Measurements from ENCODE around the gene UPF3A.

DNA sequence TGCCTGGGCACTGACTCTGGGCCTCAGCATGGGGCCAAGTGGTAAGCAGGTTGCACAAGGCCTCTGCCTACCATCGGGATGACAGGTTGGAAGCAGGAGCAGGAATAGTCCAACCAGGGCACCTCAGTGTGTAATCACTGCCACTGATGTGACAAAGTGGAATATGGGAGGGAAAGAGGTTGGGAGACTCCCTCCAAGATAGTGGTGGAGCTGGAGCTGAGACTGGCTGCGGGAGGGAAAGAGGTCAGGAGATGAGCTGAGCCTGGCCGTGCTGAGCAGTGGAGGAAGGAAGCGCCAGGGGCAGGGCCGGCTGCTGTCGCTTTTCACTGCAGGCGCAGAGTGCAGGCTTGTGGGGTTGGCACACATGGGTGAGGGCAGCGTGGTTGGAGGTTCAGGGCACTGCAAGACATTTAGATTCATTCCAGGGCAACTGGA lies 6.8 kb downstream of the UPF3A start:
- no peak for TF ChIP-seq POLR2A (IDR thresholded peaks at IDR 0.05; ENCODE audit: low read length)
- no peak for TF ChIP-seq GATA1 (IDR thresholded peaks at IDR 0.05; ENCODE audit: low read depth, low read length)
